ENCODE results near the gene OR10T2.

OR10T2 gene

GRCh38 chr1:158417586-158417985, 18.3 kb upstream of the OR10T2 start:
- Histone ChIP-seq H3K9me3 (replicated peaks; ENCODE audit: insufficient read depth, low read length) (no peaks in the 10 kb centered on the region), H3K27ac (ENCODE audit: low read length) (no peak overlapping the region), H3K4me3 (ENCODE audit: low read length) (no peak overlapping the region), H3K4me1 (ENCODE audit: low read length) (no peaks in the 10 kb centered on the region), H3K9ac (ENCODE audit: low read length) (no peak overlapping the region), H3K27me3 (replicated peaks; ENCODE audit: insufficient read depth, low read length) (no peaks in the 10 kb centered on the region), H4K20me1 (ENCODE audit: insufficient read depth, low read length) (no peaks in the 10 kb centered on the region), H3K36me3 (replicated peaks; ENCODE audit: insufficient read depth, low read length) (no peaks in the 10 kb centered on the region), H2AFZ (ENCODE audit: low read length) (no peak overlapping the region), H3K79me2 (ENCODE audit: low read length) (no peaks in the 10 kb centered on the region), H3F3A (ENCODE audit: insufficient read depth, low read length) (no peaks in the 10 kb centered on the region), H3K4me2 (ENCODE audit: low read depth, low read length) (no peak overlapping the region), H3K9me2 (replicated peaks; ENCODE audit: insufficient read depth, low read length) (no peaks in the 10 kb centered on the region)
- no peak for TF ChIP-seq EZH2 (optimal IDR thresholded peaks at IDR 0.05; ENCODE audit: low read depth, low read length)
- TF ChIP-seq, protein P1, sequence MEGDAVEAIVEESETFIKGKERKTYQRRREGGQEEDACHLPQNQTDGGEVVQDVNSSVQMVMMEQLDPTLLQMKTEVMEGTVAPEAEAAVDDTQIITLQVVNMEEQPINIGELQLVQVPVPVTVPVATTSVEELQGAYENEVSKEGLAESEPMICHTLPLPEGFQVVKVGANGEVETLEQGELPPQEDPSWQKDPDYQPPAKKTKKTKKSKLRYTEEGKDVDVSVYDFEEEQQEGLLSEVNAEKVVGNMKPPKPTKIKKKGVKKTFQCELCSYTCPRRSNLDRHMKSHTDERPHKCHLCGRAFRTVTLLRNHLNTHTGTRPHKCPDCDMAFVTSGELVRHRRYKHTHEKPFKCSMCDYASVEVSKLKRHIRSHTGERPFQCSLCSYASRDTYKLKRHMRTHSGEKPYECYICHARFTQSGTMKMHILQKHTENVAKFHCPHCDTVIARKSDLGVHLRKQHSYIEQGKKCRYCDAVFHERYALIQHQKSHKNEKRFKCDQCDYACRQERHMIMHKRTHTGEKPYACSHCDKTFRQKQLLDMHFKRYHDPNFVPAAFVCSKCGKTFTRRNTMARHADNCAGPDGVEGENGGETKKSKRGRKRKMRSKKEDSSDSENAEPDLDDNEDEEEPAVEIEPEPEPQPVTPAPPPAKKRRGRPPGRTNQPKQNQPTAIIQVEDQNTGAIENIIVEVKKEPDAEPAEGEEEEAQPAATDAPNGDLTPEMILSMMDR (IDR thresholded peaks at IDR 0.05; ENCODE audit: low read length) = no peak
- no peak for TF ChIP-seq EZH2phosphoT487 (IDR thresholded peaks at IDR 0.05; ENCODE audit: low read length)
- DNase-seq = no peak

DNA sequence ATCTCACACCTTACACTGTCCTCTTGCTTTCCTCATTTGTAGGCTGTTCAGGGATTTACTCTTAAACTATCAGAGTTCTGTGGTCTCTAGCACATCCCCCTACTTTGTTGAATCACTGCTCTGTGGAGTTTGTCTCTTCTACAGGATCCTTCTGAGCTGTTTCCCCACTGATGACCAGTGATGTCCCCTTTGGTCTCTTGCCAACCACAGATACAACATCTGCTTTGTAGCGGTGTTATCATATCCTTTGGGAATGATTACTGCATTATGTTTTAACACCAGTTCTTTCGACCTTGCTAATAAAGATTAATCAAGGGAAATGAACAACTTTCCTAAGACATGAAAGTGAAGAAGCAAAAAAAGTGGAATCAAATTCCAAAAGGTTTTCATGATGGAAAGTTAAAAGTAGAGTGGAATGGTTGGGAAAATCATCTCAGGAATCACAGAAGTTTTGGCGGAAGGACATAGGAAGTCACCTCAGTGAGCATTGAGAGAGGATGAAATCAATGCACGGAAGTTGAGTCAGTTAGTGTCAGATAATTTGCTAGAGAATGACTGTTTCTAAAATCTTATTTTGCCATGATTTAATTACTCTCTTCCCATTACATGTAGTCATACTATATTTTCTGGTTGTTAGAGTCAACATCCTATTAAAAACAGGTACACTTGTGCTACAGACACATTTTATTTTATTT, 15.5 kb upstream of the OR10T2 start:
- Histone ChIP-seq H3K4me1 (ENCODE audit: low read length) (no peaks in the 10 kb centered on the region), H3K9ac (ENCODE audit: low read length) (no peak overlapping the region), H2AFZ (ENCODE audit: low read length) (no peak overlapping the region), H3K79me2 (ENCODE audit: low read length) (no peaks in the 10 kb centered on the region), H3K36me3 (replicated peaks; ENCODE audit: insufficient read depth, low read length) (no peaks in the 10 kb centered on the region), H3K4me3 (ENCODE audit: low read length) (no peak overlapping the region), H3F3A (ENCODE audit: insufficient read depth, low read length) (no peaks in the 10 kb centered on the region), H4K20me1 (ENCODE audit: insufficient read depth, low read length) (no peaks in the 10 kb centered on the region), H3K4me2 (ENCODE audit: low read depth, low read length) (no peak overlapping the region), H3K27me3 (replicated peaks; ENCODE audit: insufficient read depth, low read length) (no peaks in the 10 kb centered on the region), H3K9me2 (replicated peaks; ENCODE audit: insufficient read depth, low read length) (no peaks in the 10 kb centered on the region), H3K9me3 (replicated peaks; ENCODE audit: insufficient read depth, low read length) (no peaks in the 10 kb centered on the region), H3K27ac (ENCODE audit: low read length) (no peak overlapping the region)
- TF ChIP-seq EZH2 (optimal IDR thresholded peaks at IDR 0.05; ENCODE audit: low read depth, low read length) = no peak
- TF ChIP-seq, protein P1 (IDR thresholded peaks at IDR 0.05; ENCODE audit: low read length) = no peak
- no peak for TF ChIP-seq EZH2phosphoT487 (IDR thresholded peaks at IDR 0.05; ENCODE audit: low read length)
- DNase-seq = no peak

DNA sequence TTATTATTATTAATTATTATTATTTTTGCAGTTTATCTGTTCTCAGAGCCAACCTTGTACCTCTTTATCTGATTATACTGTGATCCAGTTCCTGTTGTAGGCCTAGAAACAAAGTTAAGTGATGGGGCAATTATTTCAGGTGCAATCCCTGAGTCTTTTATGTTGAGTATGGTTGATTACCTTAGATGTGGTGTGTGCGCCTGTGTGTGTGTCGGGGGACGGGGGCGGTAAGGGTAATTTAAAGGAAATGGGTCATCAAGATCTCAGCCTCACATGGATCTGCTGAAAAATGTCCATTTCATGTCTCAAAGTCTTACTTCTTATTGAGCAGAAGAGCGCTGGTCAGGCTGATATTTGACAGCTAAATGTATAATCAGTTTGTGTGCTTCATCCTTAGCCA, 7.8 kb upstream of the OR10T2 start:
- no peaks in the 10 kb centered on the region for H3K27me3 ChIP-seq (replicated peaks; ENCODE audit: insufficient read depth, low read length)
- no peaks in the 10 kb centered on the region for H3K79me2 ChIP-seq (ENCODE audit: low read length)
- H3F3A ChIP-seq (ENCODE audit: insufficient read depth, low read length) = no peaks in the 10 kb centered on the region
- TF ChIP-seq EZH2phosphoT487 (IDR thresholded peaks at IDR 0.05; ENCODE audit: low read length) (no peak), EZH2 (optimal IDR thresholded peaks at IDR 0.05; ENCODE audit: low read depth, low read length) (no peak)
- TF ChIP-seq, protein P1 (IDR thresholded peaks at IDR 0.05; ENCODE audit: low read length) = no peak
- H3K9me3 ChIP-seq (replicated peaks; ENCODE audit: insufficient read depth, low read length) = no peaks in the 10 kb centered on the region
- H3K36me3 ChIP-seq (replicated peaks; ENCODE audit: insufficient read depth, low read length) = no peaks in the 10 kb centered on the region
- H3K9me2 ChIP-seq (replicated peaks; ENCODE audit: insufficient read depth, low read length) = no peaks in the 10 kb centered on the region
- no peaks in the 10 kb centered on the region for H4K20me1 ChIP-seq (ENCODE audit: insufficient read depth, low read length)
- H3K4me2 ChIP-seq (ENCODE audit: low read depth, low read length) = no peak overlapping the region
- no peaks in the 10 kb centered on the region for H3K4me1 ChIP-seq (ENCODE audit: low read length)
- no peak for DNase-seq
- H3K9ac ChIP-seq (ENCODE audit: low read length) = no peak overlapping the region
- no peak overlapping the region for H3K4me3 ChIP-seq (ENCODE audit: low read length)
- H2AFZ ChIP-seq (ENCODE audit: low read length) = no peak overlapping the region
- no peak overlapping the region for H3K27ac ChIP-seq (ENCODE audit: low read length)
